Measurements from ENCODE around the gene CCDC88C. TPM values are rescaled to one million over a fixed set of nuclear protein-coding genes. Genes with fewer than 3 reads are reported as not detected.

The CCDC88C gene
- total RNA-seq, 2 experiments from 2014 or later = 137 to 253 TPM

DNA sequence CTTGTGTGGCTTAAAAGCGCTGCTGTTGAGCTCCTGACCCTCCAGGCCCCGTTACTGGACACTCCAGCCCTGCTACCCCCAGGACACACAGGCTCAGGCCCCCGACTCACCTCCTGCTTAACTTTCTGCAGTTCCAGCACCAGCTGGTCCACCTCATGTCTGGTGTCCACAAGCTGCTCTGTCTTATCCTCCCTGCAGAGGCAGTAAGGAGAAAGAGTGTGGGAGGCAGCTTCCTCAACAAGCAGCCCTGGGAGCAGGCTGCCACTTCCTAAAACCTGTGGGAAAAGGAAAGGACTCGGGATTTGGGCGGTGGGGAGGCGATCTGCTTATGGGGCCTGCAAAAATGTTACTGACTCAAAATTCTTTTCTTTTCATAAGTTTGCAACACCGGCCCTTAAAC is 79.2 kb downstream of the CCDC88C start:
- H3K36me3 ChIP-seq (ENCODE audit: insufficient read depth, low read length) = peaks cover 100% of the 10 kb centered on the region
- intact Hi-C loops (cut with micrococcal nuclease; ENCODE audit: unreplicated experiment) = no loop called here
- no peaks in the 10 kb centered on the region for H3K9me2 ChIP-seq (ENCODE audit: insufficient read depth, low read length)
- no peak overlapping the region for H3K4me2 ChIP-seq (ENCODE audit: low read length)
- peaks cover under 1% of the 10 kb centered on the region; the same call in 1 of the 2 replicates for H4K20me1 ChIP-seq (ENCODE audit: insufficient read depth, low read length)
- H3K4me3 ChIP-seq (ENCODE audit: low read depth, low read length, poor library complexity, severe bottlenecking) = no peak overlapping the region
- no peak for DNase-seq (ENCODE audit: low spot score)
- H2AFZ ChIP-seq (ENCODE audit: low read length) = no peak overlapping the region
- H3K4me1 ChIP-seq (ENCODE audit: insufficient read depth, low read length, poor library complexity, severe bottlenecking) = peaks cover 13% of the 10 kb centered on the region
- TF ChIP-seq, protein P1, sequence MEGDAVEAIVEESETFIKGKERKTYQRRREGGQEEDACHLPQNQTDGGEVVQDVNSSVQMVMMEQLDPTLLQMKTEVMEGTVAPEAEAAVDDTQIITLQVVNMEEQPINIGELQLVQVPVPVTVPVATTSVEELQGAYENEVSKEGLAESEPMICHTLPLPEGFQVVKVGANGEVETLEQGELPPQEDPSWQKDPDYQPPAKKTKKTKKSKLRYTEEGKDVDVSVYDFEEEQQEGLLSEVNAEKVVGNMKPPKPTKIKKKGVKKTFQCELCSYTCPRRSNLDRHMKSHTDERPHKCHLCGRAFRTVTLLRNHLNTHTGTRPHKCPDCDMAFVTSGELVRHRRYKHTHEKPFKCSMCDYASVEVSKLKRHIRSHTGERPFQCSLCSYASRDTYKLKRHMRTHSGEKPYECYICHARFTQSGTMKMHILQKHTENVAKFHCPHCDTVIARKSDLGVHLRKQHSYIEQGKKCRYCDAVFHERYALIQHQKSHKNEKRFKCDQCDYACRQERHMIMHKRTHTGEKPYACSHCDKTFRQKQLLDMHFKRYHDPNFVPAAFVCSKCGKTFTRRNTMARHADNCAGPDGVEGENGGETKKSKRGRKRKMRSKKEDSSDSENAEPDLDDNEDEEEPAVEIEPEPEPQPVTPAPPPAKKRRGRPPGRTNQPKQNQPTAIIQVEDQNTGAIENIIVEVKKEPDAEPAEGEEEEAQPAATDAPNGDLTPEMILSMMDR (conservative IDR thresholded peaks at IDR 0.05; ENCODE audit: low read length) = no peak
- no peak for TF ChIP-seq EZH2phosphoT487 (IDR thresholded peaks at IDR 0.05; ENCODE audit: borderline replicate concordance, low read depth, low read length)
- H3K79me2 ChIP-seq (ENCODE audit: insufficient read depth, low read depth, low read length) = peaks cover 4% of the 10 kb centered on the region; the same call in 1 of the 2 replicates
- BruUV-seq (replicated peaks) = no TSS peak
- H3K27ac ChIP-seq (ENCODE audit: low read depth, low read length, poor library complexity, severe bottlenecking) = no peak overlapping the region
- ChIA-PET POLR2A (interaction anchor here (1.4 to 2.0 kb wide), 2 partner anchors 13 kb away, joined by 3 to 5 read pairs; no protein-coding TSS in a partner anchor), CTCF (ENCODE audit: unreplicated experiment) (interaction anchor here (0.6 to 0.7 kb wide), 2 partner anchors 15 to 76 kb away, joined by 3 read pairs; no protein-coding TSS in a partner anchor)
- no peaks in the 10 kb centered on the region for H3K9me3 ChIP-seq (ENCODE audit: low read length)

DNA sequence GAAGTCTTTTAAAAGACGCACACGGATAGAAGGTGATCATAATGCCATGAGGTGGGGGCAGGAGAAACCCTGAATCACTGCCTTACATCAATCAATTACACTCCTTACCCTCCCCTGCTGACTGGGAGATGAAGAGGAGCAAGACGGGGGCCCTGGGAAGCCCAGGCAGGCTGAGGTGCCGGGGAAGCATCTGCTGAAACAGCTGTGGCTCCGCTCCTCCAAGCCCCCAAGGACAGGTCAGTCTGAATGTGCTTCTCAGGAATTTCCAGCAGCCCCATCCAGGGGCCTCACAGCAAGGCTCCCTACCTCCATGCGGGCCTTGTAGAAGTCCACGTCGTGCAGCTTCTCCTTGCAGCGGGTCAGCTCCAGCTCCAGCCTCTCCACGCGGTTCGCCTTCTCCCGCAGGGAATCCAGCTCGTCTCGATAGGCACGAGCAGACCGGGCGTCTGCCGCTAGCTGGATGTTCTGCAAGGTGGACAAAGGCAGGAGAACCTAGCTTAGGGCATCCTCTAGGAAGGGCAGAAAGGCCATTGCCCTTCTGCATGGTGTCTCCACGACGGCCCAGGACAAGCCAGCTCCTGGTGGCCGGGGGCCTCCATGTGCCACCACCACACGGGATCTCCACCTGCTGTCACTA is 79.8 kb downstream of the CCDC88C start:
- Histone ChIP-seq H3K4me2 (ENCODE audit: low read length) (no peak overlapping the region), H4K20me1 (ENCODE audit: insufficient read depth, low read length) (peaks cover 6% of the 10 kb centered on the region; the same call in 1 of the 2 replicates), H3K36me3 (ENCODE audit: insufficient read depth, low read length) (peaks cover 100% of the 10 kb centered on the region), H2AFZ (ENCODE audit: low read length) (no peak overlapping the region), H3K79me2 (ENCODE audit: insufficient read depth, low read depth, low read length) (peaks cover 5% of the 10 kb centered on the region; the same call in 1 of the 2 replicates), H3K4me1 (ENCODE audit: insufficient read depth, low read length, poor library complexity, severe bottlenecking) (peaks cover 15% of the 10 kb centered on the region), H3K9me2 (ENCODE audit: insufficient read depth, low read length) (no peaks in the 10 kb centered on the region), H3K9me3 (ENCODE audit: low read length) (no peaks in the 10 kb centered on the region), H3K4me3 (ENCODE audit: low read depth, low read length, poor library complexity, severe bottlenecking) (no peak overlapping the region), H3K27ac (ENCODE audit: low read depth, low read length, poor library complexity, severe bottlenecking) (no peak overlapping the region)
- intact Hi-C loops (cut with micrococcal nuclease; ENCODE audit: unreplicated experiment) = no loop called here
- DNase-seq (ENCODE audit: low spot score) = no peak
- POLR2A ChIA-PET = interaction anchor here (1.1 to 2.0 kb wide), 3 partner anchors 9 to 12 kb away, joined by 3 to 5 read pairs (median 4); no protein-coding TSS in a partner anchor
- BruUV-seq (replicated peaks) = no TSS peak
- CTCF ChIA-PET (ENCODE audit: unreplicated experiment) = interaction anchor here (0.7 kb wide), 1 partner anchor 15 kb away, joined by 3 read pairs; no protein-coding TSS in a partner anchor
- TF ChIP-seq, protein P1 (conservative IDR thresholded peaks at IDR 0.05; ENCODE audit: low read length) = no peak

DNA sequence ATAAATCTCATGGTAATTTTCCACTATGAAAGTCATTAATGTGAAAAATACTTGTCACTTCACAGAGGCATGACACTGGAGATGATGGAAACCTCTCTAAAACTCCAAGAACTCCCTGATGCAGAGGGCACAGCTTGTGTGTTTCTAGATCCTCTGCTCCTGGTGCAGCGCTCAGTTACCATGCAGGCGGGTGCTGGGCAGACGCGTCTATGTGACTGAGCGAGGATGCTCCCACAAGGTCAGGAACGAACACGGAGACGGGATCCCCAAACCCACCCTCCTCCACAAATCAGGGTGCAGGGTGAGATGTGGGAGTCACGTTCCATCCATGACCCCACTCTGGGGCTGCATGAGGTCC is 81.5 kb downstream of the CCDC88C start:
- H4K20me1 ChIP-seq (ENCODE audit: insufficient read depth, low read length) = peaks cover 6% of the 10 kb centered on the region; the same call in 1 of the 2 replicates
- no peak overlapping the region for H3K27ac ChIP-seq (ENCODE audit: low read depth, low read length, poor library complexity, severe bottlenecking)
- no peaks in the 10 kb centered on the region for H3K9me2 ChIP-seq (ENCODE audit: insufficient read depth, low read length)
- H3K4me2 ChIP-seq (ENCODE audit: low read length) = no peak overlapping the region
- H3K9me3 ChIP-seq (ENCODE audit: low read length) = no peaks in the 10 kb centered on the region
- DNase-seq (ENCODE audit: low spot score) = no peak
- peaks cover 5% of the 10 kb centered on the region; the same call in 1 of the 2 replicates for H3K79me2 ChIP-seq (ENCODE audit: insufficient read depth, low read depth, low read length)
- ChIA-PET POLR2A (no interaction called here), CTCF (ENCODE audit: unreplicated experiment) (no interaction called here)
- H3K4me3 ChIP-seq (ENCODE audit: low read depth, low read length, poor library complexity, severe bottlenecking) = no peak overlapping the region
- intact Hi-C loops (cut with micrococcal nuclease; ENCODE audit: unreplicated experiment) = no loop called here
- no peak overlapping the region for H2AFZ ChIP-seq (ENCODE audit: low read length)
- BruUV-seq (replicated peaks) = no TSS peak
- peaks cover 99% of the 10 kb centered on the region for H3K36me3 ChIP-seq (ENCODE audit: insufficient read depth, low read length)
- TF ChIP-seq EZH2phosphoT487 (IDR thresholded peaks at IDR 0.05; ENCODE audit: borderline replicate concordance, low read depth, low read length) = no peak
- TF ChIP-seq, protein P1 (conservative IDR thresholded peaks at IDR 0.05; ENCODE audit: low read length) = no peak
- peaks cover 15% of the 10 kb centered on the region for H3K4me1 ChIP-seq (ENCODE audit: insufficient read depth, low read length, poor library complexity, severe bottlenecking)

All from OCI-LY7 (cell line).